Measurements from ENCODE around the gene RPL12. TPM values are rescaled to one million over a fixed set of nuclear protein-coding genes. Genes with fewer than 3 reads are reported as not detected.
"Not testable (repeated sequence)": the region's sequence is repeated elsewhere in the genome, so short reads cannot be mapped to it uniquely, and the experiment has no call there.

Gene RPL12
- total RNA-seq, 2 experiments from 2014 or later, result 1,573 to 1,585 TPM

GRCh38 chr9:127473932-127474331, 22.7 kb upstream of the RPL12 start:
- POLR2A ChIA-PET, result no interaction called here
- CTCF ChIA-PET, result interaction anchor here (1.0 kb wide), 1 partner anchor 18 kb away, joined by 3 read pairs; no protein-coding TSS in a partner anchor

DNA sequence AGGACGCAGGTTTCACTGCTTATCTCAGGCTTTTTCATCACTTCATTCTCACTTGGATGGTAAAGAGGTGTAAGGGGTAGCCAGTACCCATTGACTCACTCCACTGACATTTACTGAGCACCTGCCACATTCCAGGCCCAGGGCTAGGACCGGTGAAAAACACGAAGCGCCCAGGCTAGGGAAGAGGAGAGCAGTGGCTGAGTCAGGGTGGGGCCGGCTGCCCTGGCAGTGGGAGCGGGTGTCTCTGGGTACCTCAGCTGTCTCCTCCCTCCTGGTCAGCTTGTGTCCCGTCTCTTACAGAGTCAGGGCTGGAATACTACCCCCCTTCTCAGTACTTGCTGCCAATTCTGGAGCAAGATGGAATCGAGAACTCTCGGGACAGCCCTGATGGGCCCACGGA, 22.3 kb upstream of the RPL12 start:
- ChIA-PET CTCF (no interaction called here), POLR2A (no interaction called here)

DNA sequence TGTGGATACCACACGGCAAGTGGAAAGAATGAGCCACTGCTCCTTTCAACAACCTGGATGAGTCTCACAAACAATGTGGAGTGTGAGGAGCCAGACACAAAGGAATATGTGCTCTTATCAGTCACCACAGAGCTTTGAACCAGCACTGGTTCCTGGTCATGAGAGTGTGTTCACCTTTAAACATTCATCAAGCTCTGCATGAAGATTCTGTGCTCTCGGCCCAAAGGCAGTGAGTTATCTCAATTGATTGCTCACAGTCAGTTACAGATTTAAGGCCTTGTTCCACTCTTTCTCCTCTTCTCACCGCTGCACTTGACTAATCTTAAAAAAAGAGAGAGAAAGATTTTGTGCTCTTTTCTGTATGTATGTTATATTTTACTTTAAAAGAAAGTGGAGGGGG, 19.5 kb upstream of the RPL12 start:
- ChIA-PET CTCF (no interaction called here), POLR2A (no interaction called here)

- POLR2A ChIA-PET, result no interaction called here
- CTCF ChIA-PET, result no interaction called here
Measured at GRCh38 chr9:127467621-127468020, 16.4 kb upstream of the RPL12 start.

- CTCF ChIA-PET, POLR2A ChIA-PET: not testable (repeated sequence)
Measured at GRCh38 chr9:127466407-127466917, 15.3 kb upstream of the RPL12 start.

DNA sequence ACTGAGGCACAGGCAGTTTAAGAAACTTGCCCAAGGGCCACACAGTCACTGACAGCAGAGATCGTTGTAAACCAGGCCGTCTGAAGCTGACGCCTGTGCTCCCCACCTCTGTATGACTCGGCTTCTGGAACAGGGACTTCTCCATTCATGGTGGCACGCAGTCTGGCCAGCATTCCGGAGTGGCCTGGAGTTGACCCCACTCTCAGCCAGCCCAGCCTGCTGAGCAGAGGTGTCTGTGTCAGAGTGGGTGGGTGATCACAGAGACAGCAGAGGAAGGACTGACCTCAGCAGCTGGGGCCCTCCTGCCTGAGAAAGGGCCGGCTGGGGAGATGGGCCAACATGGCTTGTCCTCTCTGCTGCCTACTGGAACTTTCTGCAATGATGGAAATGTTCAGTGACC, 12.7 kb upstream of the RPL12 start:
- ChIA-PET POLR2A (no interaction called here), CTCF (no interaction called here)

DNA sequence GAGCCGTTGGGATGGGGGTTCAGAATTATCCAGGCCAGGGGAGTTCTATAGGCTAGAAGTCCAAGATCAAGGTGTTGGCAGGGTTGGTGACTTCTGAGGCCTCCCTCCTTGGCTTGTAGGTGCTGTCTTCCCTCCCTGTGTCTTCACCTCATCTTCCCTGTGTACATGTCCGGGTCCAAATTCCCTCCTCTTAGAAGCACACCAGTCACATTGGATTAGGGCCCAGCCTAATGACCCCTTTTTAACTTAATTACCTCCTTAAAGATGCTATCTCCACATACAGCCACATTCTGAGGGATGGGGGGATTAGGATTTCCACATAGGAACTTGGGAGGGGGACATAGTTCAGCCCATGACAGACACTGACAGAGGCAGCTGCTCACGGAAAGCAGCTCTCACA, 12.2 kb upstream of the RPL12 start:
- ChIA-PET POLR2A (interaction anchor here (1.2 kb wide), 1 partner anchor 12 kb away, joined by 6 read pairs; the partner anchor contains the start of genes LRSAM1 and RPL12), CTCF (no interaction called here)

DNA sequence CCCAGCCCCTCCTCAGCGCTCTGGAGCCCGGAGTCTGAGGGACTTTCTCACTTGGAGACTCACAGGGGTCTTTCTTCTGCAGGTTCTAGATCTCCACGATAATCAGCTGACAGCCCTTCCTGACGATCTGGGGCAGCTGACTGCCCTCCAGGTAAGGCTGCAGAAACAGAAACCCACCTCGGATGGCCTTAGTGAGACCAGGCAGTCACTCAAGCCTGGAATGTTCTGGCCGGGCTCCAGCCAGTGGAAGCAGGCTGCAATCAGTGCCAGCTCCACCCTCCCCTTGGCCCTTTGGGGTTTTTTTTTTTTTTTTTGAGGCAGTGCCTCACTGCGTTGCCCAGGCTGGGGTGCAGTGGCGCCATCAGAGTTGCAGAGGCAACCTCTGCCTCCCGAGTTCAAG, 7.7 kb upstream of the RPL12 start:
- ChIA-PET POLR2A (no interaction called here), CTCF (no interaction called here)

DNA sequence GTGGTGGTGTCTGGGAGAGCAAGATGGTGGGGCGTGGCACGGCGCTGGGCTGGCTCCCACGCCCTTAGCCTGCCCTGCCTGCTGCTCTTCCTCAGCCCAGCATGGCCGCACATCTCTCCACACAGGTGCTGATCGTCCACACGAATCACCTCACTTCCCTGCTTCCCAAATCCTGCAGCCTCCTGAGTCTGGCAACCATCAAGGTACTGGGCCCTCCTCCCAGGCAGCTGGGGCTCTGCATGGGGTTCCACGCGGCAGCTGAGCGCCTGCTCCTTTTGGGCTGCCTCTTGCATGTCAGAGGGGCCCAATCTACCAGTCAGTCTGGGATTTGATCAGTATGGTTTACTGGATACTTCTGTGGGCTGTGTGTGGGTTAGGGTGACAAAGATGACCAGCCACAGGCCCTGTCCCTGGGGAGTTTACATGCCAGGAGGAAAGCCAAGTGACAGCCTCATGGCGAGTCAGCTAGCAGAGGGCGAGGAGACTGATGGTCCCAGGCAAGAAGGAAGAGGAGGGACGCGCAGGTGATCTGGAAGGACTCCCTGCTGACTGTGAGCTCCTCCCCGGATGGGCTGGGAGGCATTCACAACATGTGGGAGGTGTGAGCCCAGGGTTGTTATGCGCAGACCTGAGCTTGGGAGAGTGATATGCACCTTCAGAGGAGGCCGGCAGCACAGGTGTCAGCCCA, 6.1 kb upstream of the RPL12 start:
- CTCF ChIA-PET, result no interaction called here

DNA sequence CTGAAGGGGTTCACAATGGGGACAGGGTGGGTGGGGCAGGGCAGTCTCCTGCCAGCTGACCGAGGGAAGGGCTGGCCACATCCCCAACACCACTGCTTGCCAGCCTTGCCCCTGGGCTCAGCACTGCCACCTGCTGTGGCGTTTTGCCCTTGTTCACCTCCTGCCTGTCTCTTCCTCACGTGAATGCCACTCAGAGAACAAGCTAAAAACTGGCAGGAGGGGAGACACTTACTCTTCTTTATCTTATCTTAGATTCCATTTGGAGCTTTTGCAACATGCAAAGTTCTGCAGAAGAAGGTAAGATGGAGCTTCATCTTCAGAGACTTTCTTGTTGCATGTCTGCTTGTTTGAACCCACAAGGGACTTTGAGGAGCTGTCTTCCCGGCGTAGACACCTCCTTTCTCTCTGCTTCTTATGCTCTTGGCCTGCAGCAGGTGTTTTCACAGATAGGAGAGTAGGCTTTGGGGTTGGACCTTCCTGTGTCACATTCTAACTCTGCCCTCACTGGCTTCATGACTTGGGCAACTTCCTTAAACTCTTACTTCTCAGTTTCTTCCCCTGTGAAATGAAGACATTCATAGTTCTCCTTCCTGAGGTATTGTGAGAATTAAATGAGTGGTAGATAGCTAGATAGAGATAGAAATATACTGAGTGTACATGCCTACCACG, 4.3 kb upstream of the RPL12 start:
- ChIA-PET CTCF (interaction anchor here (0.6 kb wide), 2 partner anchors 19 to 298 kb away, joined by 3 read pairs; no protein-coding TSS in a partner anchor), POLR2A (no interaction called here)

More for the DNA sequence above, 6.1 kb upstream of the RPL12 start:
- POLR2A ChIA-PET, result no interaction called here

DNA sequence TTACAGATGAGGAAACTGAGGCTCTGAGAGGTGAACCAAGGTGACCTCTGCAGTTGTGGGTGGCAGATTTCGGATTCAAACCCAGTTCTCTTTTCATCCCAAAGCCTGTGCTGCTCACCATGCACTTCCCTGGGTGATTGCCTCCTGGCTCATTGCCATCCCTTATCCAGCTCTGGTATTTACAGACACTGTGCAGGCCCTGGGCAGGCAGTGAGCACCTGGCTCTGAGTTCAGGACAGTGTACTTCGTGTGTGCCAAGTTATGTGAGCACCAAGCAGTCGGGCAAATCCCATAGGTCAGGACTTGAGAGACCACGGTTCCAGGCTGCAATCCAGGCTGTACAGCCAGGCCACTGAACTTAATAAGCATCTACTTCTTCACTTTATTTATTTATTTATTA, 1.5 kb upstream of the RPL12 start:
- POLR2A ChIA-PET, result interaction anchor here (0.7 to 3.6 kb wide), 3 partner anchors 9 to 1201 kb away, joined by 3 to 27 read pairs (median 4); partner anchors contain the start of gene ZNF79
- CTCF ChIA-PET, result no interaction called here

- POLR2A ChIA-PET, result interaction anchor here (0.6 to 3.6 kb wide), 7 partner anchors 8 to 464 kb away, joined by 3 to 27 read pairs (median 3); partner anchors contain the start of gene ZNF79
Measured at GRCh38 chr9:127451858-127452656, 851 bp upstream of the RPL12 start.

GRCh38 chr9:127451608-127451857, 327 bp upstream of the RPL12 start:
- POLR2A ChIA-PET, result interaction anchor here (0.5 to 3.6 kb wide), 7 partner anchors 11 to 465 kb away, joined by 3 to 27 read pairs (median 5); partner anchors contain the start of gene ZNF79
- CTCF ChIA-PET, result interaction anchor here (0.5 to 1.3 kb wide), 4 partner anchors 54 to 140 kb away, joined by 3 to 4 read pairs (median 3); partner anchors contain the start of gene SLC2A8

More at GRCh38 chr9:127451858-127452656, 851 bp upstream of the RPL12 start:
- CTCF ChIA-PET, result interaction anchor here (0.5 to 1.3 kb wide), 3 partner anchors 55 to 141 kb away, joined by 3 to 4 read pairs (median 3); partner anchors contain the start of gene SLC2A8

- CTCF ChIA-PET, result interaction anchor here (0.6 kb wide), 1 partner anchor 140 kb away, joined by 4 read pairs; no protein-coding TSS in a partner anchor
- POLR2A ChIA-PET, result interaction anchor here (0.7 to 3.6 kb wide), 7 partner anchors 13 to 455 kb away, joined by 3 to 27 read pairs (median 4); partner anchors contain the start of genes SLC2A8, TOR2A and ZNF79
Measured at GRCh38 chr9:127450243-127450760, 904 bp downstream of the RPL12 start.

- ChIA-PET POLR2A (interaction anchor here (1.4 to 3.6 kb wide), 2 partner anchors 26 to 286 kb away, joined by 3 to 27 read pairs; partner anchors contain the start of genes TOR2A and ZNF79), CTCF (interaction anchor here (0.6 kb wide), 1 partner anchor 141 kb away, joined by 4 read pairs; no protein-coding TSS in a partner anchor)
Measured at GRCh38 chr9:127449332-127449966, 1.8 kb downstream of the RPL12 start.

- CTCF ChIA-PET, result interaction anchor here (0.8 kb wide), 1 partner anchor 10 kb away, joined by 3 read pairs; no protein-coding TSS in a partner anchor
- POLR2A ChIA-PET, result interaction anchor here (0.7 kb wide), 1 partner anchor 23 kb away, joined by 3 read pairs; no protein-coding TSS in a partner anchor
Measured at GRCh38 chr9:127448112-127448805, 2.9 kb downstream of the RPL12 start.

- ChIA-PET CTCF (no interaction called here), POLR2A (interaction anchor here (0.6 to 1.0 kb wide), 5 partner anchors 18 to 340 kb away, joined by 3 to 4 read pairs (median 3); no protein-coding TSS in a partner anchor)
Measured at GRCh38 chr9:127447416-127448111, 3.6 kb downstream of the RPL12 start.
